ENCODE results near the gene KNG1.

The KNG1 gene

DNA sequence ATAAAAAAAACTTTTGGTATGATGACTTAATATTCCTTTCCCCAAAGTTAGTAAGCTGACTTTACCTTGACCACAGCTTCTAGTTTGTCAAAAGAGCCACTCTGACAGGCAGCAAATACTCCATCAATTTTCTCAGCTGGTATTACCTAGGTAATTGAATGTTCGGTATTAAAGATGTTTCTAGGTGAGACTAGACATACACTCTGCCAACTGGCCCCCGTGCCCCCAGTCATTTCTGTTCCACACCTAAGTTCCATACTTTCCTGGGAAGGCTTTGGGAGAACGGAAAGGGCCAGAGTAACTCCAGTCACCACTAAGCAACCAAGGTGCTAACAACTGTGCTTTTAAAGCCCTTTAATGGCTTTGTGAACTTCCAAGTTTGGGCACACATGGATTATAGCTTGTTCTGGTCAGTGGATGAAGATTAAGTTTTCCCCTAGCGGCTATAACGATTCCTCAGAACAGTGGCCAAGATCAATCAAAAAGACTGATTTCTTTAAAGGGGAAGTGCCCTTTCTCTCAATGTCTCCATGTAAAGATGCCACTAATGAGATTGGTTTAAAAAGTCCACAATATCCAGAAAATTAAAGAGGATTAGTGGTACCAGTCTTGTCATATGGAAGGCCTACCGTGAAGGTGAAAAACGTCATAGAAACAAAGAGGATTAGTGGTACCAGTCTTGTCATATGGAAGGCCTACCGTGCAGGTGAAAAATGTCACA lies 73.3 kb downstream of the KNG1 start:
- DNase-seq (ENCODE audit: low read depth): peak; percentile 35
- TF ChIP-seq, protein P1, sequence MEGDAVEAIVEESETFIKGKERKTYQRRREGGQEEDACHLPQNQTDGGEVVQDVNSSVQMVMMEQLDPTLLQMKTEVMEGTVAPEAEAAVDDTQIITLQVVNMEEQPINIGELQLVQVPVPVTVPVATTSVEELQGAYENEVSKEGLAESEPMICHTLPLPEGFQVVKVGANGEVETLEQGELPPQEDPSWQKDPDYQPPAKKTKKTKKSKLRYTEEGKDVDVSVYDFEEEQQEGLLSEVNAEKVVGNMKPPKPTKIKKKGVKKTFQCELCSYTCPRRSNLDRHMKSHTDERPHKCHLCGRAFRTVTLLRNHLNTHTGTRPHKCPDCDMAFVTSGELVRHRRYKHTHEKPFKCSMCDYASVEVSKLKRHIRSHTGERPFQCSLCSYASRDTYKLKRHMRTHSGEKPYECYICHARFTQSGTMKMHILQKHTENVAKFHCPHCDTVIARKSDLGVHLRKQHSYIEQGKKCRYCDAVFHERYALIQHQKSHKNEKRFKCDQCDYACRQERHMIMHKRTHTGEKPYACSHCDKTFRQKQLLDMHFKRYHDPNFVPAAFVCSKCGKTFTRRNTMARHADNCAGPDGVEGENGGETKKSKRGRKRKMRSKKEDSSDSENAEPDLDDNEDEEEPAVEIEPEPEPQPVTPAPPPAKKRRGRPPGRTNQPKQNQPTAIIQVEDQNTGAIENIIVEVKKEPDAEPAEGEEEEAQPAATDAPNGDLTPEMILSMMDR (conservative IDR thresholded peaks at IDR 0.05; ENCODE audit: low read length): 0 out of 2 replicates have a peak, but pooled peaks have one; percentile 10
- no peak overlapping the region for H3K4me3 ChIP-seq (ENCODE audit: low read length)

Measured in AG10803 (cell line).